GM12878 (cell line): ENCODE measurements around the gene SPINT1. TPM values are rescaled to one million over a fixed set of nuclear protein-coding genes. Genes with fewer than 3 reads are reported as not detected.
A peak's percentile ranks its signal among the peaks of the same experiment; 100 is the strongest.

ENCODE experiments used
- BMI1 ChIP-seq: fragments of 450-650 bp; IDR thresholded peaks from 2 replicates; pipeline ENCODE4 v1.6.1; 2016; ENCODE audit warnings: mild to moderate bottlenecking, moderate library complexity, borderline replicate concordance
- BRCA1 ChIP-seq: IDR thresholded peaks from 2 replicates; pipeline ENCODE4 v1.6.1; 2011; ENCODE audit warnings: low read depth, low read length, improper control_type of control experiment
- CHD4 ChIP-seq: fragments of 200-600 bp; sonication (generic); IDR thresholded peaks from 2 replicates; pipeline ENCODE4 v1.6.1; 2016; ENCODE audit warnings: mild to moderate bottlenecking
- DPF2 ChIP-seq: fragments of 450-650 bp; IDR thresholded peaks from 2 replicates; pipeline ENCODE4 v1.6.1; 2017; ENCODE audit warnings: mild to moderate bottlenecking
- E2F4 ChIP-seq: IDR thresholded peaks from 2 replicates; pipeline ENCODE4 v1.6.1; 2012; ENCODE audit warnings: low read depth, low read length, improper control_type of control experiment
- EZH2 ChIP-seq: IDR thresholded peaks from 2 replicates; pipeline ENCODE4 v1.6.1; 2012; ENCODE audit warnings: low read depth, mild to moderate bottlenecking, control low read depth, inconsistent platforms, low read length, borderline replicate concordance; ENCODE audit not compliant: control insufficient read depth
- HCFC1 ChIP-seq: fragments of 150-350 bp; IDR thresholded peaks from 2 replicates; pipeline ENCODE4 v1.6.1; 2014; ENCODE audit warnings: low read length
- JUNB ChIP-seq: IDR thresholded peaks from 2 replicates; pipeline ENCODE4 v1.6.1; 2016; ENCODE audit warnings: antibody characterized with exemption, mild to moderate bottlenecking
- KAT2A ChIP-seq: conservative IDR thresholded peaks from 2 replicates; pipeline ENCODE4 v1.6.1; 2011; ENCODE audit warnings: low read depth, low read length; ENCODE audit not compliant: control insufficient read depth
- NBN ChIP-seq: fragments of 450-650 bp; IDR thresholded peaks from 2 replicates; pipeline ENCODE4 v1.6.1; 2016
- PAX5 ChIP-seq: IDR thresholded peaks from 2 replicates; pipeline ENCODE4 v1.6.1; 2011; ENCODE audit warnings: low read depth, low read length, borderline replicate concordance
- POLR2A ChIP-seq: IDR thresholded peaks from 2 replicates; pipeline ENCODE4 v1.6.1; 2011; ENCODE audit warnings: low read depth, mild to moderate bottlenecking, low read length
- PRDM15 ChIP-seq: fragments of 450-650 bp; formaldehyde crosslinking; IDR thresholded peaks from 2 replicates; pipeline ENCODE4 v1.4.0; 2020; ENCODE audit warnings: mild to moderate bottlenecking, moderate library complexity
- RELB ChIP-seq: fragments of 450-650 bp; IDR thresholded peaks from 2 replicates; pipeline ENCODE4 v1.6.1; 2017; ENCODE audit warnings: low read depth, mild to moderate bottlenecking, moderate library complexity
- RFX5 ChIP-seq: IDR thresholded peaks from 2 replicates; pipeline ENCODE4 v1.6.1; 2011; ENCODE audit warnings: low read depth, low read length, improper control_type of control experiment
- SKIL ChIP-seq: fragments of 450-650 bp; IDR thresholded peaks from 2 replicates; pipeline ENCODE4 v1.6.1; 2017; ENCODE audit warnings: mild to moderate bottlenecking, low read depth, inconsistent platforms; ENCODE audit not compliant: poor library complexity, severe bottlenecking
- SMC3 ChIP-seq: IDR thresholded peaks from 2 replicates; pipeline ENCODE4 v1.6.1; 2011; ENCODE audit warnings: low read length, improper control_type of control experiment, borderline replicate concordance
- SPI1 ChIP-seq: IDR thresholded peaks from 2 replicates; pipeline ENCODE4 v1.6.1; 2011; ENCODE audit warnings: low read depth, mild to moderate bottlenecking, low read length, moderate library complexity, borderline replicate concordance; ENCODE audit not compliant: insufficient read depth
- TARDBP ChIP-seq: IDR thresholded peaks from 2 replicates; pipeline ENCODE4 v1.6.1; 2016; ENCODE audit warnings: borderline replicate concordance
- TCF3 ChIP-seq: IDR thresholded peaks from 2 replicates; pipeline ENCODE4 v1.6.1; 2012; ENCODE audit warnings: low read depth, mild to moderate bottlenecking, low read length, borderline replicate concordance; ENCODE audit not compliant: insufficient read depth
- WRNIP1 ChIP-seq: IDR thresholded peaks from 2 replicates; pipeline ENCODE4 v1.6.1; 2011; ENCODE audit warnings: low read depth, low read length, improper control_type of control experiment, borderline replicate concordance
- ZZZ3 ChIP-seq: IDR thresholded peaks from 2 replicates; pipeline ENCODE4 v1.6.1; 2011; ENCODE audit warnings: low read depth; ENCODE audit not compliant: control insufficient read depth, insufficient read length
- polyA plus RNA-seq, 11 experiments: library from polyadenylated mRNA; depleted of rRNA in 4 of 11; unstranded in 6 of 11; stranded (reverse) in 5 of 11; fragments of >200 nt; fragmentation: Nextera tagmentation in 4 of 11; fragmentation: Illumina TruSeq in 1 of 11; extraction: Ambion mirVana in 4 of 11; extraction: Trizol in 1 of 11; gene quantifications; 1 replicate in 1 of 11; 2 replicates in 10 of 11; pipeline versions ENCODE4 v1.2.1 to v1.2.3, GENCODE V29; 2011 to 2016; ENCODE audit warnings: inconsistent platforms in 2 of 11, missing spikeins in 2 of 11, low read depth in 1 of 11
- total RNA-seq, 4 experiments: library from RNA; depleted of rRNA in 3 of 4; stranded (reverse); fragments of >200 nt in 3 of 4; fragmentation: Illumina TruSeq in 1 of 4; extraction: Trizol in 1 of 4; gene quantifications; 2 replicates each; pipeline versions ENCODE4 v1.2.1 to v1.2.3, GENCODE V29; 2013 to 2021

The SPINT1 gene
- total and polyA plus RNA-seq, 10 of the 15 experiments (the other 5 are each of a cell fraction or from before 2014, with no cell fraction given), result 3.5 to 28.6 (median 10.2) TPM

- TF ChIP-seq SPI1, result no peak
- peak; percentile 36; the same call in 1 of the 2 replicates for TF ChIP-seq HCFC1
- no peak for TF ChIP-seq BMI1
- TF ChIP-seq CHD4, result no peak
- no peak for TF ChIP-seq EZH2
- TF ChIP-seq SKIL, result no peak
- TF ChIP-seq RFX5, result no peak
- TF ChIP-seq WRNIP1, result no peak
- TF ChIP-seq DPF2, result no peak
- TF ChIP-seq PAX5, result peak; percentile 32; the same call in 1 of the 2 replicates
- peak; percentile 80 for TF ChIP-seq POLR2A
- no peak for TF ChIP-seq JUNB
- peak; percentile 71 for TF ChIP-seq NBN
- TF ChIP-seq SMC3, result peak; percentile 94
- TF ChIP-seq PRDM15 (CRISPR knock-in tag), result no peak
- TF ChIP-seq KAT2A, result no peak
- no peak for TF ChIP-seq ZZZ3
- peak; percentile 66; the same call in 1 of the 2 replicates for TF ChIP-seq RELB
- no peak for TF ChIP-seq BRCA1
- peak; percentile 6; the same call in 1 of the 2 replicates for TF ChIP-seq TCF3
- TF ChIP-seq TARDBP, result no peak; the same call in 1 of the 2 replicates
- 0 out of 2 replicates have a peak, but pooled peaks have one; percentile 6 for TF ChIP-seq E2F4
Observed at GRCh38 chr15:40893733-40894680, 50.2 kb downstream of the SPINT1 start, which contains the start of gene VPS18 (continued).
